HEK293 (cell line): ENCODE measurements around the gene PAN2.
A peak's percentile ranks its signal among the peaks of the same experiment; 100 is the strongest.

ENCODE experiments used
- CTCF ChIA-PET: fragments of 350-600 bp; formaldehyde crosslinking; extraction: SDS; loops from one replicate; lab custom pipeline; 2021; ENCODE audit warnings: antibody characterized with exemption; lab: Yijun Ruan, JAX
- POLR2A ChIA-PET: fragments of 300-600 bp; formaldehyde crosslinking; extraction: SDS; loops from one replicate; lab custom pipeline; 2020; ENCODE audit warnings: antibody characterized with exemption, inconsistent platforms; lab: Yijun Ruan, JAX
- H3K27ac ChIP-seq: fragments of 200-500 bp; sonication (Bioruptor generic); 2 replicates; pipeline ENCODE4 v1.5.1; 2014; ENCODE audit warnings: low read depth, low read length, control low read depth, inconsistent platforms; ENCODE audit errors: extremely low read depth
- H3K36me3 ChIP-seq, 2 experiments: fragments of 200-500 bp in 1 of 2; sonication (Bioruptor generic) in 1 of 2; 1 replicate in 1 of 2; 2 replicates in 1 of 2; pipeline ENCODE4 v1.5.1; 2014 to 2017; ENCODE audit warnings: inconsistent platforms in 2 of 2, low read length in 2 of 2; ENCODE audit not compliant: control insufficient read depth in 2 of 2, insufficient read depth in 1 of 2
- H3K4me1 ChIP-seq: fragments of 200-500 bp; sonication (Bioruptor generic); 2 replicates; pipeline ENCODE4 v1.5.1; 2014; ENCODE audit warnings: mild to moderate bottlenecking, low read length, inconsistent platforms; ENCODE audit not compliant: control insufficient read depth, insufficient read depth
- H3K4me3 ChIP-seq: 2 replicates; pipeline ENCODE4 v1.5.1; 2011; ENCODE audit warnings: low read depth, mild to moderate bottlenecking, control low read depth, low read length, moderate library complexity
- H3K9me3 ChIP-seq: fragments of 200-500 bp; sonication (Bioruptor generic); 2 replicates; pipeline ENCODE4 v1.5.1; 2014; ENCODE audit warnings: low read depth, low read length, inconsistent platforms; ENCODE audit not compliant: control insufficient read depth, insufficient read depth
- FEZF1 ChIP-seq: fragments of 450-650 bp; formaldehyde crosslinking; IDR thresholded peaks from 2 replicates; pipeline ENCODE4 v1.5.1; 2016; ENCODE audit warnings: missing biosample characterization, missing genetic modification characterization
- OVOL3 ChIP-seq: fragments of 450-650 bp; formaldehyde crosslinking; IDR thresholded peaks from 2 replicates; pipeline ENCODE4 v1.5.1; 2016; ENCODE audit warnings: missing biosample characterization, missing genetic modification characterization
- PRDM10 ChIP-seq: fragments of 450-650 bp; formaldehyde crosslinking; IDR thresholded peaks from 2 replicates; pipeline ENCODE4 v1.5.1; 2016; ENCODE audit warnings: missing biosample characterization, missing genetic modification characterization
- ZBTB17 ChIP-seq: fragments of 450-650 bp; formaldehyde crosslinking; IDR thresholded peaks from 2 replicates; pipeline ENCODE4 v1.5.1; 2016; ENCODE audit warnings: missing biosample characterization, missing genetic modification characterization
- ZNF121 ChIP-seq: fragments of 450-650 bp; formaldehyde crosslinking; IDR thresholded peaks from 2 replicates; pipeline ENCODE4 v1.5.1; 2016; ENCODE audit warnings: missing biosample characterization, missing genetic modification characterization
- ZNF184 ChIP-seq: fragments of 450-650 bp; IDR thresholded peaks from 2 replicates; pipeline ENCODE4 v1.5.1; 2018; ENCODE audit warnings: missing biosample characterization, mild to moderate bottlenecking, missing genetic modification characterization
- ZNF221 ChIP-seq: fragments of 450-650 bp; formaldehyde crosslinking; IDR thresholded peaks from 2 replicates; pipeline ENCODE4 v1.5.1; 2017; ENCODE audit warnings: missing biosample characterization, missing genetic modification characterization, borderline replicate concordance
- ZNF239 ChIP-seq: fragments of 450-650 bp; formaldehyde crosslinking; IDR thresholded peaks from 2 replicates; pipeline ENCODE4 v1.5.1; 2016; ENCODE audit warnings: missing biosample characterization, missing genetic modification characterization
- ZNF37A ChIP-seq: fragments of 450-650 bp; IDR thresholded peaks from 2 replicates; pipeline ENCODE4 v1.5.1; 2018; ENCODE audit warnings: missing biosample characterization, missing genetic modification characterization
- ZNF391 ChIP-seq: fragments of 450-650 bp; formaldehyde crosslinking; IDR thresholded peaks from 2 replicates; pipeline ENCODE4 v1.5.1; 2016; ENCODE audit warnings: low read depth, missing biosample characterization, missing genetic modification characterization, borderline replicate concordance
- ZNF514 ChIP-seq: fragments of 450-650 bp; formaldehyde crosslinking; IDR thresholded peaks from 2 replicates; pipeline ENCODE4 v1.5.1; 2016; ENCODE audit warnings: missing biosample characterization, missing genetic modification characterization
- ZNF529 ChIP-seq: fragments of 450-650 bp; formaldehyde crosslinking; IDR thresholded peaks from 2 replicates; pipeline ENCODE4 v1.5.1; 2017; ENCODE audit warnings: missing genetic modification characterization, missing biosample characterization; ENCODE audit not compliant: insufficient replicate concordance
- ZNF544 ChIP-seq: fragments of 450-650 bp; formaldehyde crosslinking; IDR thresholded peaks from 2 replicates; pipeline ENCODE4 v1.5.0; 2017; ENCODE audit warnings: missing biosample characterization, missing genetic modification characterization
- ZNF596 ChIP-seq: fragments of 450-650 bp; IDR thresholded peaks from 2 replicates; pipeline ENCODE4 v1.5.0; 2018; ENCODE audit warnings: missing biosample characterization, mild to moderate bottlenecking, missing genetic modification characterization, moderate library complexity
- ZNF621 ChIP-seq: fragments of 450-650 bp; formaldehyde crosslinking; IDR thresholded peaks from 2 replicates; pipeline ENCODE4 v1.5.1; 2017; ENCODE audit warnings: missing biosample characterization, missing genetic modification characterization
- ZNF654 ChIP-seq: fragments of 450-650 bp; formaldehyde crosslinking; IDR thresholded peaks from 2 replicates; pipeline ENCODE4 v1.5.1; 2016; ENCODE audit warnings: low read depth, missing biosample characterization, missing genetic modification characterization
- ZNF777 ChIP-seq: fragments of 450-650 bp; formaldehyde crosslinking; IDR thresholded peaks from 2 replicates; pipeline ENCODE4 v1.5.1; 2017; ENCODE audit warnings: missing biosample characterization, missing genetic modification characterization, borderline replicate concordance
- ZNF792 ChIP-seq: fragments of 450-650 bp; formaldehyde crosslinking; IDR thresholded peaks from 2 replicates; pipeline ENCODE4 v1.5.1; 2016; ENCODE audit warnings: missing biosample characterization, missing genetic modification characterization

PAN2 gene

GRCh38 chr12:56377989-56378316 lies 44.2 kb upstream of the PAN2 start (continued):
- TF ChIP-seq ZNF391 (no peak), ZNF239 (tag by site-specific recombination) (no peak), ZNF792 (tag by site-specific recombination) (no peak), ZNF184 (no peak), ZNF529 (tag by site-specific recombination) (no peak), ZNF621 (tag by site-specific recombination) (no peak), OVOL3 (tag by site-specific recombination) (no peak)

- Histone ChIP-seq H3K36me3 (no peaks in the 10 kb centered on the region), H3K9me3 (no peaks in the 10 kb centered on the region), H3K4me1 (no peaks in the 10 kb centered on the region), H3K4me3 (no peak overlapping the region), H3K27ac (no peak overlapping the region)
- CTCF ChIA-PET = interaction anchor here (0.9 to 1.9 kb wide), 4 partner anchors 16 to 86 kb away, joined by 3 to 10 read pairs (median 4); no protein-coding TSS in a partner anchor
- POLR2A ChIA-PET = interaction anchor here (1.0 kb wide), 1 partner anchor 18 kb away, joined by 3 read pairs; the partner anchor contains the start of gene STAT2
- TF ChIP-seq ZBTB17 (tag by site-specific recombination) (peak; percentile 50), ZNF654 (tag by site-specific recombination) (peak; percentile 36), FEZF1 (peak; percentile 71), ZNF777 (tag by site-specific recombination) (no peak)
Measured at GRCh38 chr12:56377310-56377988, 43.6 kb upstream of the PAN2 start.

GRCh38 chr12:56375598-56376434 lies 42.0 kb upstream of the PAN2 start:
- Histone ChIP-seq H3K36me3 (no peaks in the 10 kb centered on the region), H3K27ac (no peak overlapping the region), H3K4me1 (no peaks in the 10 kb centered on the region), H3K9me3 (no peaks in the 10 kb centered on the region), H3K4me3 (no peak overlapping the region)
- CTCF ChIA-PET = interaction anchor here (0.6 to 0.9 kb wide), 2 partner anchors 11 to 88 kb away, joined by 3 to 5 read pairs; no protein-coding TSS in a partner anchor
- POLR2A ChIA-PET = interaction anchor here (1.0 kb wide), 1 partner anchor 16 kb away, joined by 4 read pairs; the partner anchor contains the start of gene STAT2
- TF ChIP-seq ZNF544 (tag by site-specific recombination) (no peak), ZNF37A (no peak), ZNF221 (tag by site-specific recombination) (no peak), PRDM10 (tag by site-specific recombination) (peak; percentile 59), ZNF514 (tag by site-specific recombination) (no peak), ZNF121 (no peak), ZNF596 (no peak)
